GM13977 (cell line): ENCODE results near the gene NUDT12.

ENCODE experiments used
- DNase-seq: peaks from one replicate; pipeline ENCODE4 v3.0.0; 2012; ENCODE audit warnings: low spot score
- in situ Hi-C: fragments of 300-500 bp; cut with MboI; formaldehyde crosslinking; loops from one replicate; pipeline ENCODE4 v1.12.0; 2022; ENCODE audit warnings: low sequenced_read_pairs, low pct_unique_long_range_greater_than_20kb, mixed read lengths, inconsistent platforms; ENCODE audit not compliant: unreplicated experiment
- TF ChIP-seq, protein P1 (sequence below): IDR thresholded peaks from 2 replicates; pipeline ENCODE4 v1.5.1; 2012; ENCODE audit warnings: mild to moderate bottlenecking, control low read depth; ENCODE audit not compliant: insufficient read depth; ENCODE audit errors: extremely low read depth, missing control alignments

NUDT12 gene

DNA sequence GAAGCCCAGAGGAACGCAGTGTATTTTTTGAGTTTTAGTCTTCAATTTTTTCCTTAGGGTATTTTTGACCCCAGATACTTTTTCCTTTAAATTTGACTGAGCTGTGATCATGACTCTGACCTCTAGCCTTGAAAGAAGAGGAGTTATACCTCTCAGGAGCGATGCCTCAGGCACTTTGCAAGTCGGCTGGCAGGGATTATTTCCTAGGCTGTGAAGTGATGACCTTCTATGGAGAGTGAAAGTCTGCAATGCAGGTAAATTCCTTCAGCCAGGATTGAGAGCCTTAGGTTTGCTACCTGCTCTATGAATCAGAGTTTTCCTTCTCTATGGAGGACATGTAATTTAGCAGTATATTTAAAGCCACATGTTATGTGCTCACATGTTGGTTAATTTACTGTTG lies 10.8 kb upstream of the NUDT12 start:
- in situ Hi-C loops, result no loop called here
- DNase-seq, result no peak
- TF ChIP-seq, protein P1, sequence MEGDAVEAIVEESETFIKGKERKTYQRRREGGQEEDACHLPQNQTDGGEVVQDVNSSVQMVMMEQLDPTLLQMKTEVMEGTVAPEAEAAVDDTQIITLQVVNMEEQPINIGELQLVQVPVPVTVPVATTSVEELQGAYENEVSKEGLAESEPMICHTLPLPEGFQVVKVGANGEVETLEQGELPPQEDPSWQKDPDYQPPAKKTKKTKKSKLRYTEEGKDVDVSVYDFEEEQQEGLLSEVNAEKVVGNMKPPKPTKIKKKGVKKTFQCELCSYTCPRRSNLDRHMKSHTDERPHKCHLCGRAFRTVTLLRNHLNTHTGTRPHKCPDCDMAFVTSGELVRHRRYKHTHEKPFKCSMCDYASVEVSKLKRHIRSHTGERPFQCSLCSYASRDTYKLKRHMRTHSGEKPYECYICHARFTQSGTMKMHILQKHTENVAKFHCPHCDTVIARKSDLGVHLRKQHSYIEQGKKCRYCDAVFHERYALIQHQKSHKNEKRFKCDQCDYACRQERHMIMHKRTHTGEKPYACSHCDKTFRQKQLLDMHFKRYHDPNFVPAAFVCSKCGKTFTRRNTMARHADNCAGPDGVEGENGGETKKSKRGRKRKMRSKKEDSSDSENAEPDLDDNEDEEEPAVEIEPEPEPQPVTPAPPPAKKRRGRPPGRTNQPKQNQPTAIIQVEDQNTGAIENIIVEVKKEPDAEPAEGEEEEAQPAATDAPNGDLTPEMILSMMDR, result no peak

DNA sequence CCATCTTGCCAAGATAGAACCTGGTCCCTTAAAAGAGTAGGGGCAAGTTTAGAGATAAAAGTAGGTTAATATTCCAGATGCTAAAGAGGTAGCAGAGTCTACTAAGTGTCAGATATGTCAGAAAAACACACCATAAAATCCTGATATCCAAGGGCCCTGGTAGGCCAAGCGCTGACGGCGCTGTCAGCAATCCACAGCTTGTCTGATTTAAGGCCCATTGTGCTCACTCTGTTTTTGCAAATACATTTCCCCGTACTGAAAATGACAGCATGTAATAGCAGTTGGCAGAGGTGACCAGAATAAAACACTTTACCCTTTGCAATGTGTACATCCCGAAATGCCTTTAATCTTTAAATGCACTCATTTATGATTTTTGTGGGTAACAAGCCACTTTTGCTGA lies 9.9 kb upstream of the NUDT12 start:
- TF ChIP-seq, protein P1, result no peak
- in situ Hi-C loops, result no loop called here
- no peak for DNase-seq

DNA sequence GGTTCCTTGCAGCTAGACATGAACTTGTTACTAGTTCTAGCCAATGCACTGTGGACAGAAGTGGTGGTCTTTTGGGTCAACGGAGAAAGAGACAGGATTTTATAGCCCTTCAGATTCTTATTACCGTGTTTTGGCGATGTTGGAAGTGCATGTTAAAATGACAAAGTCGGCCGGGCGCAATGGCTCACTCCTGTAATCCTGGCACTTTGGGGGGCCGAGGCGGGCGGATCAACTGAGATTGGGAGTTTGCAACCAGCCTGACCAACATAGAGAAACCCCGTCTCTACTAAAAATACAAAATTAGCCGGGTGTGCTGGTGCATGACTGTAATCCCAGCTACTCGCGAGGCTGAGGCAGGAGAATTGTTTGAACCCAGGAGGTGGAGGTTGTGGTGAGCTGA lies 9.1 kb upstream of the NUDT12 start:
- TF ChIP-seq, protein P1, result no peak
- in situ Hi-C loops, result no loop called here
- DNase-seq, result no peak

DNA sequence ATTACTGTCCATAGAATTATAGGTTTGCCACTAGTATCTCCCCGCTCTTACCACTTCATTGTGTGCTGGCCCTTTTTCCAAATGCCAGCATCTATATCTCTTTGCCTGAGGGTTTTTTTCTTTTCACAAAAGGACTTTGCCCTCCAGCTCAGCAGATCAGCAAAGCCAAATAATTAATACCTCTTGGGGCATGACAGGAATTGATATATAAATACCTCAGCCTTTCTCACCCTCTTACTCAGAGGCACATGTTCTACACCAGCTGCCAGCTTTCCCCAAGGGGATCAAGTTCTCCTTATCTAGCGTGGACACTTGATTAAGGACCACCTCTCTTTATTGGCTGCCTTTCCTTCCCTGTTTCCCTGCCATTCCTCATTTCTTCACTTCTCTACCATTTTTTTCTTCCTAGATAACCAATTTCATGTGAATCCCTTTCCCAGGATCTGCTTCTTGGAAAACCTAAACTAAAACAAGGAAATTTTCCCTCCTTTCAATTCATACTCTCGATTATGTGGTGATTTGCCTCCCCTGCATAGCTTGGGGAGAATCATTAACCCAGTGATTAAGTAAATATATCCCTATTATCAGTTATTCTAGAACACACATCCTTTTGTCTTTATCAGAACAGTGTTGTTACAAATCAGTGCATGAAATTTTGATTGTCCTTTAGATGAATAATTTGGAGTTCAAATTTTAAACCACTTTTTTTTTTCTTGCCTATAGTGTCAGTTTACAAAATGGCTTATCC lies 6.9 kb upstream of the NUDT12 start:
- in situ Hi-C loops, result no loop called here
- DNase-seq, result no peak
- TF ChIP-seq, protein P1, result no peak

DNA sequence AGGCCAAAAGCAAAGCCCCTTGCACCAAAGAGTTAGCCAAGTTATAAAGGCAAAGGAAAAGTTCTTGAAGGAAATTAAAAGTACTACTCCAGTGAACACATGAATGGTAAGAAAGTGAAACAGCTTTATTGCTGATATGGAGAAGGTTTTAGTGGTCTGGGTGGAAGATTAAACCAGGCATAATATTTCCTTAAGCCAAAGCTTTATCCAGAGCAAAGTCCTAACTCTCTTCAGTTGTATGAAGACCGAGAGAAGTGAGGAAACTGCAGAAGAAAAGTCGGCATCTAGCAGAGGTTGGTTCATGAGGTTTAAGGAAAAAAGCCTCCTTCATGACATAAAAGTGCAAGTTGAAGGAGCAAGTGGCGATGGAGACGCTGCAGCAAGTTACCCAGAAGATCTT lies 3.1 kb upstream of the NUDT12 start:
- TF ChIP-seq, protein P1, result no peak
- no peak for DNase-seq

DNA sequence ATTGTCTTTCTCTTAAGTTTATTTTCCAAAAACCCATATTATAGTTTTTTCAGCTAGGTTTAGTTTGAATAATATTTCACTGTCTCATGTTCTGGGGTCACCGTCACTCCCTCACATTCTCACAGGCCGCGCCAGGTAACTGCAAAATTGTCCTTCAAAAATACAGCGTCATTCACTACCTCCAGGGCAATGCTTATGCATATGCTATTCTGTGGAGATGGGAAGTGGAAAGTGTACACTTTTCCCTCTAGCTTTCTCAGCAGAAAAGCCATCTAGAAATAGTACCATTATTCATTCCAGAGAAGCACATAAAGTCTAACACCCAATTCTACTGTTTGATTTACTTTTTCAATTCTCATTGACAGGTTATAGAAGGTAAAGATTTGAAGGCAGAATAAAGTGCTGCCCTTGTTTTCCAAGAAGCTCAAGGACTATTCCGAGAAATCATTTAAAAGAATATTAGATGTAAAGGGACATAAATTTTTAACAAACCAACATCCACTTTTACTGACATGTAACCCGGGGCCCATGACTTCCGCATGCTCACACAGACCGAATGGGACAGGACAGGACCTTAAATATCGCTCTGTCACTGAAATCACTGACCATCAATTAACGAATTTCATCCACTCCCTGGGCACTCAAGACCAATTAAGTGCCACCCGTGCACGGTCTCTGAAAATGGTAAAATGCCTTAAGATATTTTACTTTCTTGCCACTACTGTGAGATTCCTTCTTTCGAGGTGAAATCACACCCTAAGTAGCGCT lies 720 bp downstream of the NUDT12 start:
- no peak for DNase-seq
- in situ Hi-C loops, result no loop called here
- TF ChIP-seq, protein P1, result no peak

More for the DNA sequence above, 3.1 kb upstream of the NUDT12 start:
- in situ Hi-C loops, result no loop called here
